Right ventricle myocardium inferior (tissue), 1 donor: ENCODE results near the gene SNX32. TPM values are rescaled to one million over a fixed set of nuclear protein-coding genes. Genes with fewer than 3 reads are reported as not detected.
"Not testable (repeated sequence)": the region's sequence is repeated elsewhere in the genome, so short reads cannot be mapped to it uniquely, and the experiment has no call there.

Source experiments
- ATAC-seq: fragments of 200-7000 bp; cut with Tn5 transposase; one replicate; pipeline ENCODE4 v1.9.1; 2020; ENCODE audit warnings: mild to moderate bottlenecking, moderate library complexity
- DNase-seq: peaks from one replicate; pipeline ENCODE4 v3.0.0; 2021; ENCODE audit errors: missing footprints
- intact Hi-C: fragments of 100-400 bp; cut with DNase I; formaldehyde crosslinking; loops from one replicate; pipeline ENCODE4 v1.11.0; 2022
- total RNA-seq: library from RNA; stranded (reverse); fragmentation: NEBNext Ultra II Directional; extraction: Animal tissue kit (Norgen Biotek cat#: 25700); gene quantifications from one replicate; pipeline ENCODE4 v1.2.1, GENCODE V29; 2021
- donor health status: DM: no; HTN: yes; CAD: no; lungs with severe emphysema.

SNX32 gene
- total RNA-seq, 1 donor from 2014 or later: not detected

- ATAC-seq: no peak
- intact Hi-C loops: no loop called here
- no peak for DNase-seq
Measured at GRCh38 chr11:65817312-65817834, 16.4 kb upstream of the SNX32 start.

GRCh38 chr11:65817835-65818680 is 15.7 kb upstream of the SNX32 start:
- intact Hi-C loops: loop anchor here (1.0 to 2.0 kb wide), 3 partner anchors 38 to 171 kb away; partner anchors contain the start of gene AP5B1

DNA sequence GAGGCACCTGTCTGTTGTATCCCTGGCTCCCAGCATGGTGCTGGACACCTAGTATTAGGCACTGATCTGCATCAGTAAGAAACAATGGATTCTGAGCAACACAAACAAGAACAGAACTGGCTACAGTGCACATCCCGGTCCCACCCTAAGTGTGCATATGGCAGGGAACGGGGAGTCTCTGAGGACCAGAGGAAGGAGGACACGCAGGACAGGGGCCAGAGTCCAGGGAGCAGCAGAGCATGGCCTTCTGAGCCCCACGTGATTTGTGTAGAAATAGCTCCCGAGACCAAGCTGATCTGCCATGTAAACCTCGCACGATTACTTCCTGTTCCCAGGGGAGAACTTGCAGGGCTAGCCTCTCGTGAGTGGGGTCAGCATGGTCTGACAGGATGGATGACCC is 12.7 kb upstream of the SNX32 start:
- intact Hi-C loops: no loop called here
- no peak for ATAC-seq
- DNase-seq: no peak

More at GRCh38 chr11:65817835-65818680, 15.7 kb upstream of the SNX32 start:
- peak; percentile 98 for ATAC-seq
- DNase-seq: peak; percentile 98

DNA sequence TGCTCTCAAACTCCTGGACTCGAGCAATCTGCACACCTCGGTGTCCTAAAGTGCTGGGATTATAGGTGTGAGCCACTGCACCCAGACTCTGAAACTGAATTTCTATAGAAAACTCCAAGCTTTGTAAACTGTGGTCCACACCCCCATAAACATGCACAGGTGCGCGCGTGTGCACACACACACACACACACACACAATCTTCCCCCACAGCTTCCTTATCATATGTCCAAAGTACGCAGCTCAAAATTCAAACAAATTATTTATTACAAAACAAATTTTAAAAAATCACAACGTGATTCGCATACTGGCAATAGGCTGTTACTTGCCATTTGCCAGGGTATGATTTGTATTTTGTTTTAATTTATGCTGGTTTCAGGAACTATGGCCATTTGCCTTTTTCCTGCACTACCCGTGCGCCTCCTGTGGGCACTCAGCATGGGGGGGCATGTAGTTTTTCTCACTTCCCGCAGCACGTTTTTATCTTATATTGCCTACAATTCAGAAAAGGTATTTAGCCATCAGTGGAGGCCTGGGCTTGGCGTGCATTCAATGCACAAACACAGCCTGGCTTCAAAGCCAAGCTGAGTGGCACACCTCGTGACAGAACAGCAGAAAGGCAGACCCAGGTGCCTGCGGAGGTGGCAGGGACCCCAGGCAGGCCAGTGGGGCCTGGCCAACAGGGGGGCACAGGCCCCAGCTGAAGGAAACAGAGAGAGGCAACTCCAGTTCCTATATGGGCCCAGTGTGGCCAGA is 10.8 kb upstream of the SNX32 start:
- intact Hi-C loops: no loop called here
- ATAC-seq (no peak), DNase-seq (no peak)

DNA sequence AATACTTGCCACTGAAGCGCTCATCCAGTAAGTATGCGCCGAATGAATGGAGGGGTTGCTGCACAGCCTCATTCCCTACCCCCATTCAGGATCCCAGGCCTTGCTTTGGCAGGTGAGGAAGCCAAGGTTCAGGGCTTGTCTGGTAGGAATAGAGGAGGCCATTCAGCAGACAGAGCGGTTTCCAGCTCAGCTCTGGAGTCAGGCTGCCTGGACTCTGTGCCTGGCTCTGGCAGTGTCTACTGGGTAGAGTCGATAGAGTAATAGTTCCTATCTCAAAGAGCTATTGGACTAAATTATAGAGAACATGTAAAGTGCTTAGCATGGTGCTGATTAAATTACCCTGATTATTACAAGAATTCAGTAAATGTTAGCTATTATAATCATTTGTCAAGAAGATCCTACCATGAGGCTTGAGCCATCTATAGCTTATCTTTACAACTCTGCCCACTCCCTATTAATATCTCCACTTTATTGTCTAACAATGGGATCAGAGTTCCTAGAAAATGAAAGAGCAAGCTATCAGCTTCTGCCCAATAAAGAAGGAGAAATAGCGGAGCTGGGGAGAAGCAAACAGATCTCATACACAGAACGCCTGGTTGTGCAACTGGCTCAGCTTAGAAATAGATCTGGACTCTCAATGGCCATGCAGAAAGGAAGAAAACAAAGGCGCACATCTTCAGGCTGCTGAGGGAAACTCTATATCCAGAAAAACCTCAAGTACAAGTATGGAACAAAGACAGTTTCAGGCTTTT is 6.6 kb upstream of the SNX32 start:
- DNase-seq (no peak), ATAC-seq (no peak)
- intact Hi-C loops: no loop called here

DNA sequence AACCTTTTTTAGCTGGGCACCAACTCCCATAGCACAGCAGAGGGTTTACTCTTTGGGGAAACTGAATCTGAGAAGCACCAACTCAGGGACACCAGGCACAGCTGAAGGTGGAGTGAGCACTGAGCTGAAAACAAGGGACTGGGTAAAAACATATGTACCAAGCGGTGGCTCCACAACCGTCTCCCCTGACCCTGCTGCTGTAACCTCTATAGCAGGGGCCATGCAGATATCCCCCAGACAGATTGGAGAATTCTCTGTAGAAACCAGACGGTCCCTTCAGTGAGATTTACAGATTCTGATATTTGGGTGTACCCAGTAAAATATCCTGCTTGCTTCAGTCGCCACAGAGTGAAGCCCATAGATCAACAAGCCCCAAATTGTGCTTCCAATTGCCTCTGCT is 4.3 kb upstream of the SNX32 start:
- DNase-seq (no peak), ATAC-seq (no peak)
- intact Hi-C loops: no loop called here

GRCh38 chr11:65832231-65832630 is 1.5 kb upstream of the SNX32 start:
- ATAC-seq, DNase-seq, intact Hi-C loops: not testable (repeated sequence)

DNA sequence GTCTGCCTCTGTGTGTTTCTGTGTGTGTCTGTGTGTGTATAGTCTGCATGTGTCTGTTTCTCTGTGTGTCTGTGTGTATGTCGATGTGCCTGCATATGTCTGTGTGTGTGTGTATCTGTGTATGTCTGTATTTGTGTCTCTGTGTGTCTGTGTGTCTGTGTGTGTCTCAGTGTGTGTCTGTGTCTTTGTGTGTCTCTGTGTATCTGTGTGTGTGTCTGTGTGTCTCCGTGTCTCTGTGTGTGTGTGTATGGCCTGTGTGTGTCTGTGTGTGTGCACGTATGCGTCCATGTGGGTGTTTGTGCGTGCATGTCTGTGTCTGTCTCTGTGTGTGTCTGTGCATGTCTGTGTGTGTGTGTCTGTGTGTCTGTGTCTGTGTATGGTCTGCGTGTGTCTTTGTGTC is 439 bp downstream of the SNX32 start:
- DNase-seq: no peak
- intact Hi-C loops: no loop called here
- ATAC-seq: no peak

DNA sequence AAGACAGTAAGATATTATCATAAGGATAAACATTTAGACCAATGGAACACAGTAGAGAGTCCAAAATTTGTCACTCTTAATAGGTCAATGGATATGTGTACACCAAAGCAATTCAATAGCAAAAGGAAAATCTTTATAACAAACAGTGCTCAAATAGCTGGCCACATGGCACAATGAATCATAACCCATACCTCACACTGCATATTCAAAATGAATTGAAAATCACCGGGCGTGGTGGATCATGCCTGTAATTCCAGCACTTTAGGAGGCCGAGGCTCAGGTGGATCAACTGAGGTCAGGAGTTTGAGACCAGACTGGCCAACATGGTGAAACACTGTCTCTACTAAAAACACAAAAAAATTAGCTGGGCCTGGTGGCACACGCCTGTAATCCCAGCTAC is 8.4 kb downstream of the SNX32 start:
- intact Hi-C loops: no loop called here
- ATAC-seq (no peak), DNase-seq (no peak)

DNA sequence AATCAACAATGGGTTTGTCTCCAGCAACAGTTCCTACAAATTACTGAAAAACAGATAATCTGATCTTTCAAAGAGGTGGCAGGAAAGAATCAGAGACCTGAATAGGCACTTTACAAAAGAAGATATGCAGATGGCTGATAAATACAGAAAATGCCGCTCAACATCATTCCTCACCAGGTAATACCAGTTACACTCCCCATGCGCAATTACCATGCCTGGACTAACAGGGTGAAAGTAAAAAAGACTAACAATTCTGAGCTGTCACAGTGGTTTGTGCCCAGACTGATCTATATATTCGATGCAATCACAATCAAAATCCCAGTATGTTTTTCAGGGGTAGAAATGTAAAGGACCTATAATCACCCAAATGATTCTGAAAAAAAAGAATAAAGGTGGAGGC is 10.0 kb downstream of the SNX32 start:
- no peak for ATAC-seq
- no peak for DNase-seq
- intact Hi-C loops: no loop called here

DNA sequence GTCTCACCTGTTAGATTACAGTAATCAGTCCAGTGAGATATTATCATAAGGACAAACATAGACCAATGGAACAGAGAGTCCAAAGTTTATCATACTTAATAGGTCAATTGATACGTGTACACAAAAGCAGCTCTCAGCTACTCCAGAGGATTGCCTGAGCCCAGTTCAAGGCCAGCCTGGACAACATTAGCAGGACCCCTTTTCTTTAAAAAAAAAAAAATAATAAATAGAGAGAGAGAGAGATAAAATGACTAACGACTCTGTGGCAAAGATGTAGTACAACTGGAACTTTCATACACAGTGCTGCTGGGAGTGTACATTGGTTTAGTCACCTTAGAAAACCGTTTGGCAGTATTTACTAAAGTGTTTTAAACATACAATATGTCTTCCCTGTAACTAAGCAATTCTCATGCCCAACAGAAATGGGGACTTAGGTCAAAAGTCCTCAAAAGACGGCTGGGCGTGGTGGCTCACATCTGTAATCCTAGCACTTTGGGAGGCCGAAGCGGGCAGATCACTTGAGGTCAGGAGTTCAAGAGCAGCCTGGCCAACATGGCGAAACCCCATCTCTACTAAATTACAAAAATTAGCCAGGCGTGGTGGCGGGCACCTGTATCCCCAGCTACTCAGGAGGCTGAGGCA is 10.6 kb downstream of the SNX32 start:
- DNase-seq: no peak
- ATAC-seq: no peak
- intact Hi-C loops: no loop called here

DNA sequence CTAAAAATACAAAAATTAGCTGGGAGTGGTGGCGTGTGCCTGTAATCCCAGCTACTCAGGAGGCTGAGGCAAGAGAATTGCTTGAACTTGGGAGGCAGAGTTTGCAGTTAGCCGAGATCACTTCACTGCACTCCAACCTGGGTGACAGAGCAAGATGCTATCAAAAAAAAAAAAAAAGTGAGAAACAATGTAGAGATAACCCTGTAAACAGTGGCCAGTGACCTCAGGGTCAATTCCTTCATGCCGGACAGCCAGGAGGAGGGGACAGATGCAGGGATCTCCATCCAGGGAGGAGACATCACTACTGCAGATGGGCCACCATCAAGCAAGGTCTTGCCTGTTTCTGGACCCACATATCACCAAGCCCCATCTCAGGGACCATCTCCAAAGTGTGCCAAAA is 14.0 kb downstream of the SNX32 start:
- DNase-seq: no peak
- no peak for ATAC-seq
- intact Hi-C loops: no loop called here

GRCh38 chr11:65848693-65849092 is 14.9 kb downstream of the SNX32 start:
- DNase-seq, ATAC-seq, intact Hi-C loops: not testable (repeated sequence)

- DNase-seq (peak; percentile 58), ATAC-seq (no peak)
- intact Hi-C loops: no loop called here
Measured at GRCh38 chr11:65849366-65849765, 15.6 kb downstream of the SNX32 start.

- intact Hi-C loops: loop anchor here (10.0 kb wide), 1 partner anchor 115 kb away; the partner anchor contains the start of gene SART1
- ATAC-seq (no peak), DNase-seq (peak; percentile 68)
Measured at GRCh38 chr11:65849771-65850216, 16.0 kb downstream of the SNX32 start.

DNA sequence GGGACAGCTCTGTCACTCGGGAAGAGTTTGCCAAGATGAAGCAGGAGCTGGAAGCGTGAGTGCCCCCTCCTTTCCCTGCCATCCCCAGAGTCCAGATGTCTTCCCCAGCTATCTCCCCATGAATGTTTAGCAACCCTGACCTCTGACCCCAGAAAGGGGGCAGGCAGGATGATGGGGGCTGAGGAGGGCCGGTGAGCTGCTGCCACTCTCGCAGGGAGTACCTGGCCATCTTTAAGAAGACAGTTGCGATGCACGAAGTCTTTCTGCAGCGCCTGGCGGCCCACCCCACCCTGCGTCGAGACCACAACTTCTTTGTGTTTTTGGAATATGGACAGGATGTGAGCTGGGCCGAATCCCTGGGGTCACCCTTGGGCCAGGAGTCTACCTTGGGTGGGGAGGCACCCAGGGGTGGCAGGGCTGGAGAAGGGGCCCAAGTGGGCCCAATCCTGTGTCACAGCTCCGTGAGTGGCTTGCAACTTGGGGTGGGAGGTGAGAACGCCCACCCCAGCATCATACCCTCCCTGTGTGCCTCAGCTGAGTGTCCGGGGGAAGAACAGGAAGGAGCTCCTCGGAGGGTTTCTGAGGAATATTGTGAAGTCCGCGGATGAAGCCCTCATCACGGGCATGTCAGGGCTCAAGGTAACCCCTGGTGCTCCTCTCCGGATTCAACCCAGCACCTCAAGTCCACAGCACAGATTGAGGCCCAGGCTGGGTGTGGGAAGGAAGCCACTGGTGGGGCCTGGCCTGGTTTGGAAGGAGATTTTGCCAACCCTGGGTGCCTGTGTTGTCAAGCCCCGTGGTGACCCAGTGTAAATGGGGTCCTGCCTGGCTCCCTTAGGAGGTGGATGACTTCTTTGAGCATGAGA is 16.7 kb downstream of the SNX32 start:
- intact Hi-C loops: loop anchor here (10.0 kb wide), 1 partner anchor 114 kb away; the partner anchor contains the start of gene SART1
- ATAC-seq: no peak
- DNase-seq: peak; percentile 57

DNA sequence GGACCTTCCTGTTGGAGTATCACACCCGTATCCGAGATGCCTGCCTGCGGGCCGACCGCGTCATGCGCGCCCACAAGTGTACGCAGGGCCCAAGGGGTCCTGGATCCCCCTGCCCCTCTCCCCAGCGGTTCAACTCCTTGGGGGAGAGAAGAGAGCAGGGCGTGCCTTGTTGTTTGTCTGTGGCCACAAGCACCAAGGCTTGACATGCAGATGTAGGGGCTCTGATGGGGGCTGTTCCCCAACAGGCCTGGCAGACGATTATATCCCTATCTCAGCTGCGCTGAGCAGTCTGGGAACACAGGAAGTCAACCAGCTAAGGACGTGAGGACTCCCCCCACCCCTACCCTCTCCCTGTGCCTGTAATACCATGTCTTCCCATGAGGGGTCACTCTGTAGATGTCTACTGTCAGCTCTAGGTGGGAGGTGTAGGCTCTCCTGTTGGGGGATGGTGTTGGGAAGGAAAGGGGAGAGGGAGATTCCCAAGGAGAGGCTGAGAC is 17.4 kb downstream of the SNX32 start:
- peak; percentile 58 for DNase-seq
- no peak for ATAC-seq

More for the DNA sequence above, 17.4 kb downstream of the SNX32 start:
- intact Hi-C loops: loop anchor here (10.0 kb wide), 1 partner anchor 114 kb away; the partner anchor contains the start of gene SART1
